ENCODE measurements around the gene TWSG1. TPM values are rescaled to one million over a fixed set of nuclear protein-coding genes. Genes with fewer than 3 reads are reported as not detected.

Gene TWSG1
- polyA plus RNA-seq, 4 donors: 2.4 to 20.6 (median 6.3) TPM

DNA sequence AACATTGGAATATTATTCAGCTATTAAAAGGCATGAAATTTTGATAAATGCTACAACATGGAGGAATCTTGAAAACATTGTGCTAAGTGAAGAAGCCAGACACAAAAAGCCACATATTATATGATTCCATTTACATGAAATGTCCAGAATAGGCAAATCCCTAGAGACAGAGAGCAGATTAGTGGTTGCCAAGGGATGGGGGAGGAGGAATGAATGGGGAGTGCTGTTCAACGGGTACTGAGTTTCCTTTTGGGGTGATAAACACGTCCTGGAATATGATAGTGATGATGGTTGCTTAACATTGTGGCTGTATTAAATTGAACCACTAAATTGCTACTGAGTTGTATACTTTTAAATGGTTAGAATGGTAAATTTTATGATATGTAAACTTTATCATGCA, 8.9 kb upstream of the TWSG1 start:
- H3K27ac ChIP-seq (ENCODE audit: low read depth in 1 of 3, low read length in 2 of 3): no peak overlapping the region
- H3K4me3 ChIP-seq (ENCODE audit: low read depth in 1 of 3, low read length in 3 of 3): no peak overlapping the region
- peaks cover 0 to 2% (median 0%) of the 10 kb centered on the region in 3 donors for H3K27me3 ChIP-seq (ENCODE audit: control insufficient read depth in 3 of 3, insufficient read depth in 3 of 3, low read length in 3 of 3)
- no peak for FAIRE-seq
- H3K4me1 ChIP-seq (ENCODE audit: control insufficient read depth in 3 of 3, insufficient read depth in 2 of 3, low read depth in 1 of 3, low read length in 2 of 3): no peaks in the 10 kb centered on the region
- WGBS, 3 donors: 32 to 47% (median 42%) methylated on average over 2 of the region's 2 CpGs
- no peaks in the 10 kb centered on the region for H3K36me3 ChIP-seq (ENCODE audit: control insufficient read depth in 3 of 3, insufficient read depth in 2 of 3, low read depth in 1 of 3, low read length in 3 of 3)
- peaks cover 0 to 5% of the 10 kb centered on the region in 2 donors for H3K9me3 ChIP-seq (ENCODE audit: control insufficient read depth in 2 of 2, insufficient read depth in 1 of 2, low read depth in 1 of 2, low read length in 1 of 2)
- DNase-seq: no peak

GRCh38 chr18:9328776-9329175, 5.8 kb upstream of the TWSG1 start:
- no peak for FAIRE-seq
- Histone ChIP-seq H3K4me1 (ENCODE audit: control insufficient read depth in 3 of 3, insufficient read depth in 2 of 3, low read depth in 1 of 3, low read length in 2 of 3) (no peaks in the 10 kb centered on the region), H3K27ac (ENCODE audit: low read depth in 1 of 3, low read length in 2 of 3) (no peak overlapping the region), H3K27me3 (ENCODE audit: control insufficient read depth in 3 of 3, insufficient read depth in 3 of 3, low read length in 3 of 3) (peaks cover 0 to 4% (median 0%) of the 10 kb centered on the region in 3 donors), H3K9me3 (ENCODE audit: control insufficient read depth in 2 of 2, insufficient read depth in 1 of 2, low read depth in 1 of 2, low read length in 1 of 2) (peaks cover 0 to 5% of the 10 kb centered on the region in 2 donors), H3K4me3 (ENCODE audit: low read depth in 1 of 3, low read length in 3 of 3) (no peak overlapping the region), H3K36me3 (ENCODE audit: control insufficient read depth in 3 of 3, insufficient read depth in 2 of 3, low read depth in 1 of 3, low read length in 3 of 3) (no peaks in the 10 kb centered on the region)
- WGBS, 3 donors: 48 to 67% (median 61%) methylated on average over 2 of the region's 2 CpGs
- no peak for DNase-seq

- Histone ChIP-seq H3K27me3 (ENCODE audit: control insufficient read depth in 3 of 3, insufficient read depth in 3 of 3, low read length in 3 of 3) (peaks cover 0 to 4% (median 0%) of the 10 kb centered on the region in 3 donors), H3K4me3 (ENCODE audit: low read depth in 1 of 3, low read length in 3 of 3) (no peak overlapping the region), H3K4me1 (ENCODE audit: control insufficient read depth in 3 of 3, insufficient read depth in 2 of 3, low read depth in 1 of 3, low read length in 2 of 3) (no peaks in the 10 kb centered on the region), H3K27ac (ENCODE audit: low read depth in 1 of 3, low read length in 2 of 3) (no peak overlapping the region), H3K36me3 (ENCODE audit: control insufficient read depth in 3 of 3, insufficient read depth in 2 of 3, low read depth in 1 of 3, low read length in 3 of 3) (no peaks in the 10 kb centered on the region), H3K9me3 (ENCODE audit: control insufficient read depth in 2 of 2, insufficient read depth in 1 of 2, low read depth in 1 of 2, low read length in 1 of 2) (peaks cover 0 to 5% of the 10 kb centered on the region in 2 donors)
- FAIRE-seq: no peak
- WGBS, 3 donors: 39 to 76% (median 69%) methylated on average over 1 of the region's 1 CpG
- no peak for DNase-seq
These were observed 5.1 kb upstream of the TWSG1 start for GRCh38 chr18:9329471-9329870.

DNA sequence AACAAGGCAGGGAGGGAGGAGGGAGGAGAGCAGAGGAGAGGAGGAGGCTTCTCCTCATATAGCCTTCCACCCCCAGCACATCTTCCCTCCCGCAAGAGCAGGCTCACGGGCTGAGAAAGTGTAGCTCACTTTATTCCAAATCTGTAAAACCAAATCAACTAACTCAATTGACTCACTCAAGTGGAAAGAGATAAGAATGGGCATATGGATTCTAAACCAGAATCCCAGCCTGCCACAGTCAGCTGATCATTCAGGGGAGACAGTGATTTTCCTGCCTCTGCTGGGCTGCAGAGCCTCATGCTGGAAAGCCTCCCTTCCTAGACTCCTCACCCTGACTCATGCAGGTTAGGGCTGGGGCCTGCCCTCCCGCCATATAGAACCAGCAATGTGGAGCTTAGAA, 4.2 kb upstream of the TWSG1 start:
- Histone ChIP-seq H3K4me3 (ENCODE audit: low read depth in 1 of 3, low read length in 3 of 3) (no peak overlapping the region), H3K9me3 (ENCODE audit: control insufficient read depth in 2 of 2, insufficient read depth in 1 of 2, low read depth in 1 of 2, low read length in 1 of 2) (peaks cover 0 to 5% of the 10 kb centered on the region in 2 donors), H3K4me1 (ENCODE audit: control insufficient read depth in 3 of 3, insufficient read depth in 2 of 3, low read depth in 1 of 3, low read length in 2 of 3) (no peaks in the 10 kb centered on the region), H3K27ac (ENCODE audit: low read depth in 1 of 3, low read length in 2 of 3) (no peak overlapping the region), H3K27me3 (ENCODE audit: control insufficient read depth in 3 of 3, insufficient read depth in 3 of 3, low read length in 3 of 3) (peaks cover 0 to 4% (median 0%) of the 10 kb centered on the region in 3 donors), H3K36me3 (ENCODE audit: control insufficient read depth in 3 of 3, insufficient read depth in 2 of 3, low read depth in 1 of 3, low read length in 3 of 3) (no peaks in the 10 kb centered on the region)
- DNase-seq: no peak
- FAIRE-seq: no peak
- WGBS, 3 donors: 85 to 90% (median 89%) methylated on average over 3 of the region's 3 CpGs

DNA sequence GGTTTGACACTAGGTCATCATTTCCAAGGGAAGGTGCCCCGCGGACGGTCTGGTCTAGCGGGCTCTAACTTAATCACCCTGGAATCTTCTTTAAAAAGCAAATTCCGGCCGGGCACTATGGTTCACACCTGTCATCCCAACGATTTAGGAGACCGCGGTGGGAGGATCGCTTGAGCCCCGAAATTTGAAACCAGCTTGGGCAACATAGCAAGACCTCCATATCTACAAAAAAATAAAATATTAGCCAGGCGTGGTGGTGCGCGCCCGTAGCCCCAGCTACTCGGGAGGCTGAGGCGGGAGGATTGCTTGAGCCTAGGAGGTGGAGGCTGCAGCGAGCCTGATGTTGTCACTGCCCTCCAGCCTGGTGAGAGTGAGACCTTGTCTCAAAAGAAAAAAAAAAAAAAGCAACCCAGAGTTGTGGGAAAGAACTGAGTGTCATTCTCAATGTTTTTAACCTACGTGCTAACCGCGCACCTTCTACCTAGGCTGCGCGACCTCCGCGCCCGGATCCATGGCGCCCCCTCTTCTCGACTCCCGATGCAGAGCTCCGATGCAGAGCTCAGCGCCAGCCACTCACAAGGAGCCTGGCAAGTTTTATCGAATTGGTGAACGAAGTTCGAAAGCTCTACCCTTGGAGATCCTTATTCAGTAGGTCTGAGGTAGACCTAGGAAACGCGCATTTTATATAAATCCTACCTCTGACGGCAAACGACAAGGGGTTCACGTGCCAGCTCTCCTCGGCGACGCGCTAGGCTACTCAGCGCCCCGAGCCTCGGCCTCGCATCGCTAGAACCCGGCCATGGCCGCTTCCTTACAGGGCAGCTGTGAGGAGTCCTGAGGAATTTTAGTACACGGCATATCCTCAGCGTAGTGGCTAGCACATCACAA, 888 bp upstream of the TWSG1 start:
- no peaks in the 10 kb centered on the region for H3K36me3 ChIP-seq (ENCODE audit: control insufficient read depth in 3 of 3, insufficient read depth in 2 of 3, low read depth in 1 of 3, low read length in 3 of 3)
- WGBS, 3 donors: 32 to 36% (median 34%) methylated on average over 52 of the region's 52 CpGs
- DNase-seq (no peak), FAIRE-seq (no peak)
- H3K27ac ChIP-seq (ENCODE audit: low read depth in 1 of 3, low read length in 2 of 3): peak overlapping the region in 2 of 3 donors; percentile 47 to 58
- peaks cover 0 to 7% (median 0%) of the 10 kb centered on the region in 3 donors for H3K27me3 ChIP-seq (ENCODE audit: control insufficient read depth in 3 of 3, insufficient read depth in 3 of 3, low read length in 3 of 3)
- no peaks in the 10 kb centered on the region for H3K9me3 ChIP-seq (ENCODE audit: control insufficient read depth in 2 of 2, insufficient read depth in 1 of 2, low read depth in 1 of 2, low read length in 1 of 2)
- peak overlapping the region; percentile 12 to 92 (median 52) for H3K4me3 ChIP-seq (ENCODE audit: low read depth in 1 of 3, low read length in 3 of 3)
- H3K4me1 ChIP-seq (ENCODE audit: control insufficient read depth in 3 of 3, insufficient read depth in 2 of 3, low read depth in 1 of 3, low read length in 2 of 3): no peaks in the 10 kb centered on the region

GRCh38 chr18:9334973-9335696, 562 bp downstream of the TWSG1 start:
- WGBS, 3 donors: 4% methylated on average over 38 to 55 of the region's 55 CpGs
- Histone ChIP-seq H3K4me1 (ENCODE audit: control insufficient read depth in 3 of 3, insufficient read depth in 2 of 3, low read depth in 1 of 3, low read length in 2 of 3) (no peaks in the 10 kb centered on the region), H3K4me3 (ENCODE audit: low read depth in 1 of 3, low read length in 3 of 3) (peak overlapping the region; percentile 58 to 92 (median 77)), H3K9me3 (ENCODE audit: control insufficient read depth in 2 of 2, insufficient read depth in 1 of 2, low read depth in 1 of 2, low read length in 1 of 2) (no peaks in the 10 kb centered on the region), H3K36me3 (ENCODE audit: control insufficient read depth in 3 of 3, insufficient read depth in 2 of 3, low read depth in 1 of 3, low read length in 3 of 3) (peaks cover 0 to 4% (median 0%) of the 10 kb centered on the region in 3 donors), H3K27ac (ENCODE audit: low read depth in 1 of 3, low read length in 2 of 3) (peak overlapping the region in 2 of 3 donors; percentile 61 to 80), H3K27me3 (ENCODE audit: control insufficient read depth in 3 of 3, insufficient read depth in 3 of 3, low read length in 3 of 3) (peaks cover 0 to 7% (median 0%) of the 10 kb centered on the region in 3 donors)
- FAIRE-seq (no peak), DNase-seq (no peak)

DNA sequence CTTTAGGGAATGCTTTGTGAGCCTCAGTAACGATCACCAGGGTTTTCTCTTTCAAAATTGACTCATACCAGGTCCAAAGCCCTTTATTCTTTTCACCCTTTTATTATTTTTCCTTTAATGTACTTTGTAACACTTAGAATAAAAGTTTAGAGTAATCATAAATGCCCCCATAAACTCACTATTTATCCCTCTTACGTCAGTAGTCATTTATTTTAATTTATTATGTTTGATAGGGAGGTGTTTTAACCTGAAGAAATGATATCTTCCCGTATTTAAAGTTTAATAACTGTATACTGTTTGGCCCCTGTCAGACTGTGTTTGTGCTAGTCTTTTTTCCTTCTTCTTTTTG, 1.1 kb downstream of the TWSG1 start:
- peak overlapping the region in 2 of 3 donors; percentile 58 to 92 for H3K4me3 ChIP-seq (ENCODE audit: low read depth in 1 of 3, low read length in 3 of 3)
- FAIRE-seq (no peak), DNase-seq (no peak)
- H3K4me1 ChIP-seq (ENCODE audit: control insufficient read depth in 3 of 3, insufficient read depth in 2 of 3, low read depth in 1 of 3, low read length in 2 of 3): no peaks in the 10 kb centered on the region
- H3K36me3 ChIP-seq (ENCODE audit: control insufficient read depth in 3 of 3, insufficient read depth in 2 of 3, low read depth in 1 of 3, low read length in 3 of 3): peaks cover 0 to 6% (median 2%) of the 10 kb centered on the region in 3 donors
- H3K27me3 ChIP-seq (ENCODE audit: control insufficient read depth in 3 of 3, insufficient read depth in 3 of 3, low read length in 3 of 3): peaks cover 0 to 7% (median 0%) of the 10 kb centered on the region in 3 donors
- 15 to 36% (median 30%) methylated on average over 3 of the region's 3 CpGs for WGBS, 3 donors
- H3K9me3 ChIP-seq (ENCODE audit: control insufficient read depth in 2 of 2, insufficient read depth in 1 of 2, low read depth in 1 of 2, low read length in 1 of 2): no peaks in the 10 kb centered on the region
- no peak overlapping the region for H3K27ac ChIP-seq (ENCODE audit: low read depth in 1 of 3, low read length in 2 of 3)

GRCh38 chr18:9336827-9337226, 2.3 kb downstream of the TWSG1 start:
- DNase-seq (no peak), FAIRE-seq (no peak)
- no peak overlapping the region for H3K4me3 ChIP-seq (ENCODE audit: low read depth in 1 of 3, low read length in 3 of 3)
- no peaks in the 10 kb centered on the region for H3K4me1 ChIP-seq (ENCODE audit: control insufficient read depth in 3 of 3, insufficient read depth in 2 of 3, low read depth in 1 of 3, low read length in 2 of 3)
- no peaks in the 10 kb centered on the region for H3K9me3 ChIP-seq (ENCODE audit: control insufficient read depth in 2 of 2, insufficient read depth in 1 of 2, low read depth in 1 of 2, low read length in 1 of 2)
- H3K27ac ChIP-seq (ENCODE audit: low read depth in 1 of 3, low read length in 2 of 3): no peak overlapping the region
- peaks cover 0 to 6% (median 2%) of the 10 kb centered on the region in 3 donors for H3K36me3 ChIP-seq (ENCODE audit: control insufficient read depth in 3 of 3, insufficient read depth in 2 of 3, low read depth in 1 of 3, low read length in 3 of 3)
- peaks cover 0 to 7% (median 0%) of the 10 kb centered on the region in 3 donors for H3K27me3 ChIP-seq (ENCODE audit: control insufficient read depth in 3 of 3, insufficient read depth in 3 of 3, low read length in 3 of 3)

Data from small intestine (tissue), 7 donors.